ENCODE results near the gene TGIF2. TPM values are rescaled to one million over a fixed set of nuclear protein-coding genes. Genes with fewer than 3 reads are reported as not detected.

Gene TGIF2
- total RNA-seq, 1 experiment from 2014 or later, result 10.2 TPM

Other genes with a start within 250 kb of the TGIF2 start
- gene MYL9, start 32.1 kb upstream of the TGIF2 start, total RNA-seq (2014; rRNA removed), result 80.9 and 83.7 TPM in 2 replicates
- gene RAB5IF, start 32.2 kb downstream of the TGIF2 start, total RNA-seq (2014; rRNA removed), result 114 and 120 TPM in 2 replicates
- 0.19 TPM in 1 of 2 replicates, not detected in the other for gene SLA2, start 72.6 kb downstream of the TGIF2 start, total RNA-seq (2014; rRNA removed)
- gene NDRG3, start 172.5 kb downstream of the TGIF2 start, total RNA-seq (2014; rRNA removed), result 13.9 and 18.3 TPM in 2 replicates
- 40.5 and 42.4 TPM in 2 replicates for gene DSN1, start 200.2 kb downstream of the TGIF2 start, total RNA-seq (2014; rRNA removed)